Right atrium auricular region (tissue), 2 donors: ENCODE results near the gene SLC9A3. TPM values are rescaled to one million over a fixed set of nuclear protein-coding genes. Genes with fewer than 3 reads are reported as not detected.
A peak's percentile ranks its signal among the peaks of the same experiment; 100 is the strongest.

ENCODE experiments used
- DNase-seq: peaks from one replicate; pipeline ENCODE4 v3.0.0-alpha.2; 2019; ENCODE audit warnings: low spot score
- H3K27ac ChIP-seq, 2 donors: fragments of 200-600 bp; sonication (generic); 1 replicate in 1 of 2; 2 replicates in 1 of 2; pipeline ENCODE4 v1.5.1; 2016 to 2019
- H3K27me3 ChIP-seq, 2 donors: fragments of 200-600 bp; sonication (generic); one replicate each; pipeline versions ENCODE4 v1.5.1 to v1.6.0; 2017 to 2019
- H3K36me3 ChIP-seq: fragments of 200-600 bp; sonication (generic); one replicate; pipeline ENCODE4 v1.5.1; 2016
- H3K4me1 ChIP-seq, 2 donors: fragments of 200-600 bp; sonication (generic); one replicate each; pipeline versions ENCODE4 v1.5.1 to v1.6.0; 2017 to 2019
- H3K4me3 ChIP-seq, 2 donors: fragments of 200-600 bp; sonication (generic); 1 replicate in 1 of 2; 2 replicates in 1 of 2; pipeline ENCODE4 v1.5.1; 2017 to 2019; ENCODE audit warnings: mild to moderate bottlenecking in 1 of 2, moderate library complexity in 1 of 2
- H3K9me3 ChIP-seq, 2 donors: fragments of 200-600 bp; sonication (generic); one replicate each; pipeline ENCODE4 v1.5.1; 2019
- total RNA-seq, 2 donors: library from RNA; depleted of rRNA; stranded (reverse); fragments of >200 nt; gene quantifications; one replicate each; pipeline ENCODE4 v1.1.0, GENCODE V29; 2016
- TF ChIP-seq, protein P1 (sequence below), 2 donors: fragments of 200-600 bp; sonication (generic); IDR thresholded peaks; one replicate each; pipeline ENCODE4 v1.5.1; 2019; ENCODE audit warnings: antibody characterized with exemption in 2 of 2

The SLC9A3 gene
- total RNA-seq, 2 donors from 2014 or later: 1.8 to 2.3 TPM

GRCh38 chr5:525916-526315 is 1.7 kb upstream of the SLC9A3 start:
- Histone ChIP-seq H3K27ac (no peak overlapping the region), H3K36me3 (no peaks in the 10 kb centered on the region), H3K4me3 (no peak overlapping the region), H3K9me3 (no peaks in the 10 kb centered on the region), H3K27me3 (peaks cover 11 to 27% of the 10 kb centered on the region in 2 donors), H3K4me1 (peaks cover 0 to 14% of the 10 kb centered on the region in 2 donors)
- TF ChIP-seq, protein P1, sequence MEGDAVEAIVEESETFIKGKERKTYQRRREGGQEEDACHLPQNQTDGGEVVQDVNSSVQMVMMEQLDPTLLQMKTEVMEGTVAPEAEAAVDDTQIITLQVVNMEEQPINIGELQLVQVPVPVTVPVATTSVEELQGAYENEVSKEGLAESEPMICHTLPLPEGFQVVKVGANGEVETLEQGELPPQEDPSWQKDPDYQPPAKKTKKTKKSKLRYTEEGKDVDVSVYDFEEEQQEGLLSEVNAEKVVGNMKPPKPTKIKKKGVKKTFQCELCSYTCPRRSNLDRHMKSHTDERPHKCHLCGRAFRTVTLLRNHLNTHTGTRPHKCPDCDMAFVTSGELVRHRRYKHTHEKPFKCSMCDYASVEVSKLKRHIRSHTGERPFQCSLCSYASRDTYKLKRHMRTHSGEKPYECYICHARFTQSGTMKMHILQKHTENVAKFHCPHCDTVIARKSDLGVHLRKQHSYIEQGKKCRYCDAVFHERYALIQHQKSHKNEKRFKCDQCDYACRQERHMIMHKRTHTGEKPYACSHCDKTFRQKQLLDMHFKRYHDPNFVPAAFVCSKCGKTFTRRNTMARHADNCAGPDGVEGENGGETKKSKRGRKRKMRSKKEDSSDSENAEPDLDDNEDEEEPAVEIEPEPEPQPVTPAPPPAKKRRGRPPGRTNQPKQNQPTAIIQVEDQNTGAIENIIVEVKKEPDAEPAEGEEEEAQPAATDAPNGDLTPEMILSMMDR (IDR thresholded peaks at IDR 0.05): no peak
- no peak for DNase-seq

DNA sequence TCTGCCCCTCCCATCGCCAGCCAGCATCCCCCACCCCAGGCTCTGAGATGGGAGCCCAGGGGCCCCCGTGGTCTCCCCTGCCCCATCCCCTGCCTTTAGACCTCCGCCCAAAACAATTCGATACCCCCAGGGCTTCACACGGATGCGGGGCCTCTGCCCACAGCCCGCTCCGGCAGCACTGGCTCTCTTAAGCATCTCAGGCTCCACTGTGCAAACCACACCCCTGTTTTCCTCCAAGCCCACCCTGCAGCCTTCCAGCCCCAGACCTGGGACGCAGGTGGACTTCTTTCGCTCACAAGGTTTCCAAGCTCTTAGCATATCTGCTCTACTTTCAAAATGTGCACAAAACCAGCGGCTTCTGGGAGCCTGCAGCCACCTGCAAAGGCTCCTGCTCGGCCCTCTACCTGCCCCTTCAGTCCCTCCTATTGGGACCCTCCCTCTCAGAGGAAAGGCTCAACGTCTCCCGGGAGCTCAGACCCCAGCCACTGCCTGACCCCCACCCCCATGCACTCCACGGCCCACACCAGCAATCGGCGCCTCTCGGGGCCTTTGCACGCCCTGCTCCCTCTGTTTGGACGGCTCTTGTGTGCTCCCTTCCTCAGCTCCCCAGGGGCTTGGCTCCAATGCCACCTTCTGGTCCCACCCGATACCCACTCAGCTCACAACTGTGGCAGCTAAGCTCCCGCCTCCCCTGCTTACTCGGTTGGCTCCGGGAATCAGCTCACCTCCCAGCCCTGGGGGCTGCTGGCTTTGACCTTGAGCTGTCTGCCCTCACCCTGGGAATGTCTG is 918 bp upstream of the SLC9A3 start:
- Histone ChIP-seq H3K9me3 (no peaks in the 10 kb centered on the region), H3K36me3 (no peaks in the 10 kb centered on the region), H3K4me3 (no peak overlapping the region), H3K4me1 (peaks cover 0 to 14% of the 10 kb centered on the region in 2 donors), H3K27ac (no peak overlapping the region), H3K27me3 (peaks cover 11 to 27% of the 10 kb centered on the region in 2 donors)
- TF ChIP-seq, protein P1 (IDR thresholded peaks at IDR 0.05): no peak
- DNase-seq: no peak

GRCh38 chr5:523441-524222 is 617 bp downstream of the SLC9A3 start:
- DNase-seq: no peak
- H3K9me3 ChIP-seq: no peaks in the 10 kb centered on the region
- peaks cover 0 to 14% of the 10 kb centered on the region in 2 donors for H3K4me1 ChIP-seq
- no peaks in the 10 kb centered on the region for H3K36me3 ChIP-seq
- peaks cover 11 to 23% of the 10 kb centered on the region in 2 donors for H3K27me3 ChIP-seq
- H3K4me3 ChIP-seq: peak overlapping the region in 1 of 2 donors; percentile 40
- TF ChIP-seq, protein P1 (IDR thresholded peaks at IDR 0.05): no peak
- H3K27ac ChIP-seq: no peak overlapping the region

GRCh38 chr5:522899-523440 is 1.3 kb downstream of the SLC9A3 start:
- Histone ChIP-seq H3K27me3 (peaks cover 11 to 17% of the 10 kb centered on the region in 2 donors), H3K4me3 (no peak overlapping the region)

DNA sequence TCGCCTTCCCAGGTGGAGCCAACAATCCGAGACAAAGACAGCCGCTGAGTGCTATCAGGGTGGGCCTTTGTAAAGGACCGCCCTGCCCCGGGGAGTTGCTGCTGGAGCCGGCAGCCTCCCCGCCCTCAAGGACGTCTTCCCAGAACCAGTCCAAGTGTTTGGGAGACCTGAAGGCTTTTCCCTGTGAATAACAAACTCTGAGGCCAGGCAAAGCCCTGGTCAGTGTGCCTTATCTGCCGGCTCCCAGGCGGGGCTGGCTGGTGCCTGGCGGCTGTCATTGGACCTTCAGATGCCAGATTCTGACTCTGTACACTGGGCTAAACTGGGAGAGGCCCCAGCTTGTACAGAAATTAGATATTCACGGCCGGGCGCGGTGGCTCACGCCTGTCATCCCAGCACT is 2.1 kb downstream of the SLC9A3 start:
- peaks cover 0 to 14% of the 10 kb centered on the region in 2 donors for H3K4me1 ChIP-seq
- no peak overlapping the region for H3K27ac ChIP-seq
- no peak overlapping the region for H3K4me3 ChIP-seq
- no peak for DNase-seq
- H3K9me3 ChIP-seq: no peaks in the 10 kb centered on the region
- TF ChIP-seq, protein P1 (IDR thresholded peaks at IDR 0.05): no peak
- no peaks in the 10 kb centered on the region for H3K36me3 ChIP-seq
- peaks cover 9 to 10% of the 10 kb centered on the region in 2 donors for H3K27me3 ChIP-seq

More at GRCh38 chr5:522899-523440, 1.3 kb downstream of the SLC9A3 start:
- no peak overlapping the region for H3K27ac ChIP-seq
- TF ChIP-seq, protein P1 (IDR thresholded peaks at IDR 0.05): no peak
- H3K9me3 ChIP-seq: no peaks in the 10 kb centered on the region
- DNase-seq: no peak
- no peaks in the 10 kb centered on the region for H3K36me3 ChIP-seq
- peaks cover 0 to 14% of the 10 kb centered on the region in 2 donors for H3K4me1 ChIP-seq
